Measurements from ENCODE around the gene SP100.
"Not testable (repeated sequence)": the region's sequence is repeated elsewhere in the genome, so short reads cannot be mapped to it uniquely, and the experiment has no call there.

SP100 gene

GRCh38 chr2:230430957-230431910 is 15.2 kb downstream of the SP100 start:
- TF ChIP-seq CTCF (IDR thresholded peaks at IDR 0.05; ENCODE audit: insufficient read depth, low read depth, low read length, missing control alignments) = no peak
- DNase-seq (ENCODE audit: low read depth) = peak; percentile 29
- H3K4me3 ChIP-seq (ENCODE audit: low read depth, low read length) = no peak overlapping the region

- no peak for DNase-seq (ENCODE audit: low read depth)
- TF ChIP-seq CTCF (IDR thresholded peaks at IDR 0.05; ENCODE audit: insufficient read depth, low read depth, low read length, missing control alignments) = no peak
Measured at GRCh38 chr2:230434677-230435324, 18.8 kb downstream of the SP100 start.

GRCh38 chr2:230435431-230435830 is 19.4 kb downstream of the SP100 start:
- no peak for TF ChIP-seq CTCF (IDR thresholded peaks at IDR 0.05; ENCODE audit: insufficient read depth, low read depth, low read length, missing control alignments)
- DNase-seq (ENCODE audit: low read depth) = no peak
- H3K4me3 ChIP-seq (ENCODE audit: low read depth, low read length) = no peak overlapping the region

More at GRCh38 chr2:230434677-230435324, 18.8 kb downstream of the SP100 start:
- no peak overlapping the region for H3K4me3 ChIP-seq (ENCODE audit: low read depth, low read length)

- DNase-seq (ENCODE audit: low read depth); H3K4me3 ChIP-seq (ENCODE audit: low read depth, low read length): not testable (repeated sequence)
Measured at GRCh38 chr2:230439121-230439520, 23.1 kb downstream of the SP100 start.

- peak; percentile 31 for DNase-seq (ENCODE audit: low read depth)
- TF ChIP-seq CTCF (IDR thresholded peaks at IDR 0.05; ENCODE audit: insufficient read depth, low read depth, low read length, missing control alignments) = no peak
- peak overlapping the region; percentile 15; the same call in 1 of the 2 replicates for H3K4me3 ChIP-seq (ENCODE audit: low read depth, low read length)
Measured at GRCh38 chr2:230439590-230439989, 23.6 kb downstream of the SP100 start.

- peak overlapping the region; percentile 22; the same call in 1 of the 2 replicates for H3K4me3 ChIP-seq (ENCODE audit: low read depth, low read length)
- TF ChIP-seq CTCF (IDR thresholded peaks at IDR 0.05; ENCODE audit: insufficient read depth, low read depth, low read length, missing control alignments) = no peak
- DNase-seq (ENCODE audit: low read depth) = peak; percentile 71
Measured at GRCh38 chr2:230441227-230441897, 25.4 kb downstream of the SP100 start.

GRCh38 chr2:230443541-230443940 is 27.5 kb downstream of the SP100 start:
- TF ChIP-seq CTCF (IDR thresholded peaks at IDR 0.05; ENCODE audit: insufficient read depth, low read depth, low read length, missing control alignments) = no peak
- no peak overlapping the region for H3K4me3 ChIP-seq (ENCODE audit: low read depth, low read length)
- DNase-seq (ENCODE audit: low read depth) = peak; percentile 42
